T-helper 22 cell (primary cell): ENCODE results near the gene TOMM5.
"Not testable (repeated sequence)": the region's sequence is repeated elsewhere in the genome, so short reads cannot be mapped to it uniquely, and the experiment has no call there.

Experiments
- DNase-seq: peaks from one replicate; pipeline ENCODE4 v3.0.0-alpha.2; 2020; ENCODE audit warnings: low read depth

TOMM5 gene

DNA sequence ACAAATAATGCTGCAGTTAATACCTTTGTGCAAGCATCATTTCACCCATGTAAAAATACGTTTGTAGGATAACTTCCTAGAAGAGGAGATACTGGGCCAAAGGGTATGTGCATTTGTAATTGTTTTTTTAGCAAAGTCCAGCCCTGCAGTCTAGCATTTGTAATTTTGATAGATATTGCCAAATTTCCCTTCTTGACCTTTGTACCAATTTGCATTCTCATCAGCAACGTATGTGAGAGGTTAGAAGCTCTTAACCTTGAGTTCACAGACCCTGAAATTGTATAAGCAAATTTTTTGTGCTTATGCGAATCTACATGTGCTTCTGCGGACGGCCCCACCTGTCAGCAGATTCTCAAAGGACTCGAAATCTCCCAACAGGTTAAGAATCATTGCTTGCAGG, 18.6 kb upstream of the TOMM5 start:
- DNase-seq: no peak

DNA sequence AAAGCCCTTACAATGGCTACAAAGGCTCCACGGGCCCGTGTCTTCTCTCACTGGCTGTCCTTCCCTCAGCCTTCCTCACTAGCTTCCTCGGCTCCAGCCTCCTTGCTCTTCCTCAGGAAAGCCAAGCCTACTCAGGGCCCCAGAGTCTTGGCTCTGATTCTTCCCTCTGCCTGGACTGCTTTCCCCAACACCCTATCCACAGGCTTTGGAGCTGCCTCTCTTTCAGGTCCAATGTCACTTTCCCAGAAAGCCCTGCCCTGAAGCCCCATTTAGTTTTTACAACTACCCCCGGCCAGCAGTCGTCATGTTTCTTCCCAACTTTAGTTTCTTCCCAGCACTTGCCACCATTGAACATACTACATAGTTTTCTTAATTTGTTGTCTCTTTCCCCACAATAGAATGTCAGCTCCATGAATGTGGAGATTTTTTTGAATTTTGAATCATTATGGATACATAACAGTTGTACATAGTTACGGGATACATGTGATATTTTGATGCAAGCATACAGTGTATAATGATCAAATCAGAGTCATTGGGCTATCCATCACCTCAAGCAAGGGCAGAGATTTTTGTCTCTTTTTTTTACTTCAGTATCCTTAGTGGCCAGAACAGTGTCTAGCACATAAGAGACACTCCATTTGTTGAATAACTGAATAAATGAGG, 17.5 kb upstream of the TOMM5 start:
- DNase-seq: no peak

DNA sequence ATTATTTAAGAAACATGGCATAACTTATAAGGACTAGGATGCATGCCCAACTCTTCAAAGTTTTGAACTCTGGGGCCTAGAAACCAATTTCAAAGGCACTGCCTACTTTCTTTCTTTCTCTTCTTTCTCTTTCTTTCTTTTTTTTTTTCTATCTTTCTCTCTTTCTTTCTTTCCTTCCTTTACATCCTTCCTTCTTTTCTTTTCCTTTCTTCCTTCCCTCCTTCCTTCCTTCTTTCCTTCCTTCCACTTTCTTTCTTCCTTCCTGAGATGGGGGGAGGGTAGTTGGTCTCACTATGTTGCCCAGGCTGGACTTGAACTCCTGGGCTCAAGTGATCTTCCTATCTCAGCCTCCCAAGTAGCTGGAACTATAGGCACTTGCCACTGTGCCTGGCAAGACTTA, 15.9 kb upstream of the TOMM5 start:
- DNase-seq: no peak

DNA sequence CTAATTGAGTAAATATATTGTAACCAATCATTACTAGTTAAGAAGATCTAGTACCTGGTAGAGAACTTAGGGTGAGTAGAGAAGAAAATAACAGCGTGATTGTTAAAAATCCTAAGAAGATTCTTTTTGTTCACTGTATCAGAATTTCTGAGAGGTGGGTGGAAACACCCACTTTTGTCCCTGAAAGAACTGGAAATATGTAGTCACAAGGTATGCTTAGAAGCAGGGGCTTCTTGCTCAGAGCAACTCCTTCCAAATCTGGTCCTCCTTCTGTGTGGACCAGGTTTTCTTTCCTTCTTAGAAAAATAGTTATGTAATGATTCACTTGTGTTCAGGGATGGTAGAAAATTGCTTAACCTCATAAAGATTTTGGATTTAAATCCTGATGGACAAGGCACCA, 11.9 kb upstream of the TOMM5 start:
- DNase-seq: no peak

DNA sequence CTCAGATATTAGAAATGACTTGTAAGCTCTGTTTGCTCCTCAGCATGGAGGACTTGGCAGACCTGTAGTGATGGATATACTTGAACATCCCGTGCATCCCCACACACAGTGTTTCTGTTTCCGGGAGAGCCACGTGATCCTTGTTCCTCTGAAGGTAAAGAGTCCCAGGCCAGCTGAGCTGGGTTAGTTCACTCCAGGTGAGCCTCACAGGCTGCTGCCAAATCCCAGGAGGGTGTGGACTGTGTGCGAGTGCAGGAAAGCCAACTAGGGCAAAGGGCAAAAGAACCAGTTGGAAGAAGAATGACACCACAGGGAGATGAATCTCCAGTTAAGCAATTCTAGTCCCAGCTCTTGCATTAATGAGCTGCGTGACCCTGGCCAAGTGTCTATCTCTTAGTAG, 10.4 kb upstream of the TOMM5 start:
- DNase-seq: no peak

DNA sequence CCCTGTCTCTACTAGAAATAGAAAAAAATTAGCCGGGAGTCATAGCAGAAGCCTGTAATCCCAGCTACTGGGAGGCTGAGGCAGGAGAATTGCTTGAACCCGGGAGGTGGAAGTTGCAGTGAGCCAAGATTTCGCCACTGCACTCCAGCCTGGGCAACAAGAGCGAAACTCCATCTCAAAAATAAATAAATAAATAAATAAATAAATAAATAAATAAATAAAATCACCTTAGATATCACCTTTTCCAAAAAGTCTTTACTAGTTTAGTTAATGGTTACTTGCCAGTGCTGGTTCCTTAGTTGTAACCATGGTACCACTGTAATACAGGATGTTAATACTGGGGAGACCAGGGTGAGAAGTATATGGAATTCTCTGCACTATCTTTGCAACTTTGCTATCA, 9.7 kb upstream of the TOMM5 start:
- not testable (repeated sequence) for DNase-seq

DNA sequence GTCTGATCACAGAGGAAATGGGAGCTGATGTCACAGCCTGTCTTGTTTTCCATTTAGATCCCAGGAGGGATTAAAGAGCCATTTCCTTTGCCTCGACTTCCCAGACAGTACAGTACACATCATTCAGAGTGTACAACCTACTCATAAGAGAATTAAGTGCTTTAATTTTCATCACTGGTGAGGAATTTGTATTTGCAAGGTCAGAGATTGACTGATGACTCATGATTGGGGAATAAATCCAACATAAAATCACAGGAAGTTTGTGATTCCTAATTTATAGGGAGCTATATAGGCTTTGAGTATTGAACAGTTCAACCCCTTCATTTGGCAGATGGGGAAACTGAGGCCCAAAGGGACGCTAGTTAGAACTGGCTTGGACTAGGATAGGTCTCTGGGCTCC, 4.1 kb upstream of the TOMM5 start:
- DNase-seq: no peak

DNA sequence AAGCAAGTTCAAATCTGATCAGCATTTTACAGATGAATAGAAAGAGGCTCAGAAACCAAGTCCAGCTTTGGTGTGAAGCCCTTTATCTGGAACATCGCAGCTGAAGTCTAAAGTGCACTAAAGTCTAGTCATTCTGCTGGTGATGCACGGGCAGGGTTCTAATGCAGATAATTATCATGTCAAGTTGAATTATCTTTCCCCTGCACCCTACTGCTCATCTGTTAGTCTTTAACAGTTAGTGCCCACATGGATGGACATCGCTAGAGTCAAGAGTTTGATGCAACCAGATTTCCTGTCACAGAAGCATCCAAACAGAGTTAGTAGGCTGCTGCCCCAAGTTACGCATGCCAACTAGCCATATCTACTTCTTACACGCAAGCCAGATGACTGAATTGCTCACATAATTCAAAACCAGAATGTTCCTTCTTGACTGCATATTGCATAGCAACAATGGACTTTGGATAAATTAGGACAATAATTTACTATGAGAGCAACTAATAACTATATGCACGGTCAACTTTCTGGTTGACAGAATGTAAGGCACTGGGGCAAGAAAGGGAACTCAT, 1.6 kb upstream of the TOMM5 start:
- no peak for DNase-seq

DNA sequence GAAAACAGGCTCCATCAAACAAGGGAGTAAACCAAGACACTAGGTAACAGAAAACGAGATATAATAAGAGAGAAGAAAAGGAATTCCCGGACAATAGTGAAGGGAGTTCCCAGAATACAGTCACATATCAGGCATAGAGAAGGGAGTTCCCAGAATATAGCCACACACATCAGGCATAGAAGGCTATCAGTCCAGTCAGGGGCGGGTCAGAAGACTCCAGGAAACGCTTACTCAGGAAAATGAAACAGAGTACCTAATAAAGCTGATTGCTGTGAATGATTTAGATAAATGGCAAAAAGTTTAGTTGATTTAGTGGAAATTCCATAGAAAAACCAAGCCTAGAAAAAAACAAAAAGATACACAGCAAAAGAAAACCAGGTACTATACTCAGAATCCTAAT, 4.9 kb downstream of the TOMM5 start:
- no peak for DNase-seq

DNA sequence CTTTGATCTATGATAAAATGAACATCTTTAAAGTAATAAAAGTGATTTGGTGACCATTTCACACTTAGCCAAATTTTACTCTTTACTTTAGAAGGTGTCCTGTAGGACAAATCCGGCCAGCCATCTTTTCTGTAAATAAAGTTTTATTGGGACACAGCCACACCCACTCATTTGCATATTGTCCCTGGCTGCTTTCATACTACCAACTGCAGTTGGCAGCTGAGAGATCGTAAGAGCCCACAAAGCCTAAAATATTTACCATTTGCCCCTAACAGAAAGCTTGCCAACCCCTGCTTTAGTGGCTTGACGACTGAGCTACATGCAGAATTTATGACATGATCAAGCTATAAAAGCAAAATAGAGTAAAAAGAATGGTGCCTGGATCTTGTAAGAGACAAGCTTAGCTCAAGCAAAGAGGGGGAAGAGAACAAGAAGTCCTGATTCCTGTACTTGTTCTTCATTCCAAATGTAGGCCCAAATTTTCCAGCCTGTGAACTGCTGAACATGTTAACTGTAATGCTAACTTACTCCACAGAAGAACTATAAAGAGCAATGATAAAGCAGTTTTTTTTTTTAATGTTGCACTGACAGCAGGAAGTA, 8.8 kb downstream of the TOMM5 start:
- DNase-seq: no peak

DNA sequence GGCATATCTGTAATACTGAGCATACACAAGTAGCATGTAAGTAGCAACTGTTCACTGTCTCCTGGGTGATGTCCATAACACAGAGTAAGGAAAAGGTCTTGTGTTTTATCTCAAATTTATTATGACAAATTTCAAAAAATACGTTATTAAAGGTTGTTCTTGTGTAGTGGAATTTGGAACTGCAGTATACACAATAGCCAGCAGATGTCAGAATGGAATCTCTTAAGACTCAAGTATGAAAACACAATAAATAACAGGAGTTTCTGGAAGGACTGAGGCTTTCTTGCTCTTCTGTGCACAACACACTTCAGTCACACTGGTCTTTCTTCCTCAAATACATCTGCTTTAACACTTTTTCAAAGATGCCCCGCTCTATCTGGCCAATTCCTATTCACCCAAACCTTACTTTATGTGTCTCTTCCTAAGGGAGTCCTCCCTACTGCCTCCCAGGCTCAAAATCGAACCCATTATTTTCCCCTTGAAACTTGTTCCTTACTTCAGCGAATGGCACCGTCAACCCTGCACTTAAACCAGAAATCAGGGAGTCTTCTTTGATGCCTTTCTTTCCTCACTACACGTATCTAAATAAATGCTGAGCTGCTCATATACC, 9.7 kb downstream of the TOMM5 start:
- DNase-seq: no peak

DNA sequence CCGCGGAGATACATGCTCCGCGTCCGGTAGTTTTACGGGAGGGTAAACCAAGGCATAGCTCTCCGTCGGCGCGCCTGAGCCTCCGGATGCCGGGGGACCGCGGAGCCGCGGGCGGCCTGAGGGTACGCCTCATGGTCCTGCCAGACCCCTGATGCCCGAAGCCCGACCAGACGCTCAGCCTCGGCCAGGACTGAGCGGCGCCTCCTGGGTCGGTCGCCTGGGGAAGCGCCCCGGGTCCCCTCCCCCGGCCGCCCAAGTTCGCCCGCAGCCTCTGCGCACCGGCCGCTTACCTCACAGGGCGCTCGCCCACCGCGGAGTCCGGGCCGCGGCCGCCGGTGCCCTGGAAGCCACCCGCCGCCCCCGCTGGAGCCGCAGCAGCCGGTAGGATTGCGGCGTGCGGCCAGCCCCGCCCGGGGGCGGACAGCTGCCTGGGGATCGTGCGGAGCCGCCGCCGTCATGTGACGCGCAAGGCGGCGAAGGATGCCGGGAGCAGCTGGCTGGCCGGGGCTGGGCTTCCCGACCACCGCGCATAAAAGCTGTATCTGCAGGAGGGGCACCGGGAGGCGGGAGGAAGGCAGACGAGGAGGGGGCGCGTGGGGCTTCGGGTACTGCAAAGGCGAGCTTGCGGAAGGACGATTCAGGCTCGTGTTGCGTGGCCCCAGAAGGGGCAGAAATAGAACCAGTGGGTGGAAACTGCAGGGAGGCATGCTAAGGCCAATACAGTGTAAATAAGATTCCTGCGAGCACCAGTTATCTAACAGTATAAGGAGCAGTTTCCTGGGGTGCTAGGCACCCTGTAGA, 16.3 kb downstream of the TOMM5 start, which contains the start of gene FBXO10:
Gene FBXO10, minus strand, starts transcription at position 460 of the 801 bp plus-strand sequence. CDS start 34,612 bp downstream, outside the sequence.
- DNase-seq: peak; percentile 2

DNA sequence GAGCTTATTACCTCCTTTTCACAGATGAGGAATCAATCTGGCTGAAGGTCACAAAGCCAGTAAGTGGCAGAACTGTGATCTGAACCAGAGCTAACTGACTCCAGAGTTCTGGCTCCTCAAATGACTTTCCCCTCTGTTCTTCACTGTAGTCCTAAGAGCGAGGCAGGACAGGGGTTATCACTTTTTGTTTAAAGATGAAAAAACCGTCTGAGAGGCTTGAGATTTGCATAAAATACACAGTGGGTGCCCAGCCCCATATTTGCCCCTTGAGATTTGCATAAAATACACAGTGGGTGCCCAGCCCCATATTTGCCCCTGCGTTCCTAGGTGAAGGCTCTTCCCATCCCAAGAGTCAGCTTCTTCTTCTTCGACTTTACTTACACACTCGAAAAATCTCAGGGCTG, 16.9 kb downstream of the TOMM5 start:
- no peak for DNase-seq

DNA sequence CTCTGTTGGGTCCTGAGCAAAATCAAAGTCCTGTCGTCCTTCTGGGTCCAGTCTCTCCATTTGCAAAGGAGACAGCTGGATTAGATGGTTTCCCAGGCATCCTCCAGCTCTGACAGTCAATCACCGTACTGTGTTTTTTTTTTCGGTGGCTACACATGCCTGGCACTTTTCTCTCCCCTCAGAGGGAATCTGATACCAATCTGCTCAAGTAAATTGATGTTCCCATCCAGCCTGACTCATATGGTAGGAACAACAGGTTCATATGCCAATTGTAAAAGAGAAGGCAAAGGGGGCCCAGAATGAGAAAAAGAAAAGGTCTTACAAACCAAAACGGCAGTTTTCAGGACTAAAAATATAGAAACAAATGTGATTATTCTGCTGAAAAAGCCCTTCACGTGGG, 17.4 kb downstream of the TOMM5 start:
- no peak for DNase-seq

DNA sequence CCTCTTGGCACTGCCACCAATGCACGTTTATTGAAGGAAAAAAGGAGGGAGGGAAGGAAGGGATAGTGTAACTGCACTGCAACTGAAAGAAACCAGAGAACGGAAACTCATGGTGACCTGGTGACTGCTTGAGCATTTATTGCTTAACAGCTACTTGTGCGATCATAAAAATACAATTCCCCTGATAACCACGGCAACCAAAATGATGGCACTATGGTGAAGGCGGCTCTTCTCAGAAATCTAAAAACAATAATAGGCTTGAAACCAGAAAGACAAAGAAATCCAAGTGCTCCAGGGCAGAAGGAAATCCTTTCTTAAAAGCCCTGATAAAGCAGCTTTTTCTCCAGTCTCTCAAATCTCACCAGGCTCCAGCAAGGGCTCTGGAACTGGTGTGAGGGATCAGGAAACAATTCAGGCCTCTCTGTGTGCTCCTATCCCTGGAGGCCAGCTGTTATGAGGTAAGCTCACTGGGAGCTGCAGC, 18.1 kb downstream of the TOMM5 start:
- DNase-seq: no peak

DNA sequence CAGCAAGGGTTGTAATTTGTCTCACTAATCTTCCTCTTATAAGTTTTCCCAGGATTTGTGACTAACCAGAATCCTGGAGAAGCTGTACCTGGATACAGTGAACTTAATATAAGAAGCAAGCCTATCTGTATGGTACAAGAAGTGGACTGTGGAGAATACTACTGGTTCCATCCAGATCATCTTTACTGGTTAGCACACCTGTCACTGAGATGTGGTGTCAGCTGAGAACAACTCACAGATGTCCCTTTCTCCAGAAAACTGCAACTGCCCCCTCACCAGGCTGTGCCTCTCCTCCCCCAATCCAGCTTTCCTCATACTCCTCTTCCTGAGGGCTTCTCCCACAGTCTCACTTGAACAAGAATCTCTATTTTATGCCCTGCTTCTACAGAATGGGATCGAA, 21.1 kb downstream of the TOMM5 start:
- DNase-seq: no peak

DNA sequence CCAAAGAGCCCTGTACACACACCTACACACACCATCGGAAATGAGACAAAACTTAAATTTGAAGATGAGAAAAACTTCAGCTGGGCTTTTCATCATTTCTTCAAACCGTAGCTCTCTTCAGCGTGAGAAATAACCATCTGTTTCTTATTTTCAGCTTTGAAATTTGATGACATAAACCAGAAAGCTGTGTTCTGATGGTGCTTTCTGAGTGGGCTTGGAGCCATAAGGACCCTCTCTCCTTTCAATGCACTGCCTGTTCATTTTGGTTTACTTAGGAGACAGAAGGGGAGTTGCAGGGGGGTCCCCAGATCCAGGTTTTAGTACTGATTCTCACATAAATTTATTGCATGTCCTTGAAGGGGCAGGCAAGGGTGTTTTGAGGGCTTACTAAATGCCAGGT, 25.7 kb downstream of the TOMM5 start:
- no peak for DNase-seq

DNA sequence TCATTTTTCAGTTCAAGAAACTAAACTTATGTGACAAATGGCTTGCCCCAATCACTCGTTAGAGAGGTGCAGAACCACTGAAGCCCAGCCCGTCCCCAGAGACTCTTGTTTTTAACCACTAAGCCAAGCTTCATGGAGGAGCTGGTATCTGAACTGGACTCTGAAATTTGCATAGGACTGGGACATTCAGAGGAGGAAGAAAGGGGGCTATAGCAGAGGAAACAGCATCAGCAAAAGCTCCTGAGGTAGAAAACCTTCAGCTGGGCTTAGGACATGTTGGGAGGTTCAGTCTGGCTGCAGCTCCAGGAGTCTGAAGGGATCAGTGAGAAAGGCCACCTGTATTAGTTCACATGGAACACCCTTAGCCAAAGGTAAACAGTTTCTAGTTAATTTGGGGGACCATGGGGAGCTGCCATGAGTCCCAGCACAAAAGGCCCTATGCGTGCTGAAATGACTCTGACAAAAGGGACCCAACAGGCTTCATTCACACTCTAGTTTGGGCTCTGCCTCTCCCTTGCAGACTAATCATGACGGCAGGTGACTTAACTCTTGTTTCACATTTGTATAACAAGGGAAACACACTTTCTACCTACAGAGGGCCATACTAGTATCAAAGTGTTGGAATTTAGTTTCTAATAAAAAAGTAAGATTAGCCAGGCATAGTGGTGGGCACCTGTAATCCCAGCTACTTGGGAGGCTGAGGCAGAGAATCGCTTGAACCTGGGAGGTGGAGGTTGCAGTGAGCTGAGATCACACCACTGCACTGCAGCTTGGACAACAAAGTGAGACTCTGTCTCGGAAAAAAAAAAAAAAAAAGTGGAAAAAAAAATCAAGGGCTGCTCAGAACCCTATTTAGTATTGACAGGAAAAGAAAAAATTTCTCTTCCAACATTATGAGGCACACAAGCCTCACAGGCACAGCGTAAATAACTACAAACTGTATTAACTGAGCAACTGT, 26.5 kb downstream of the TOMM5 start:
- no peak for DNase-seq

DNA sequence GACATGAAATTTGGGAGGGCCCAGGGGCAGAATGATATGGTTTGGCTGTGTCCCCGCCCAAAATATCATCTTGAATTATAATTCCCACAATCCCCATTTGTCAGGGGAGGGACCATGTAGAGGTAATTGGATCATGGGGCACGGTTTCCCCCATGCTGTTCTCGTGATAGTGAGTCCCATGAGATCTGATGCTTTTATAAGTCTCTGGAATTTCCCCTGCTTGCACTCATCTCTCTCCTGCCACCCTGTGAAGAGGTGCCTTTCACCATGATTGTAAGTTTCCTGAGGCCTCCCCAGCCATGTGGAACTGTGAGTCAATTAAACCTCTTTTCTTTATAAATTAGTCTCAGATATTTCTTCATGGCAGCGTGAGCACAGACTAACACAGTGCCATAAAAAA, 27.5 kb downstream of the TOMM5 start:
- DNase-seq: no peak

DNA sequence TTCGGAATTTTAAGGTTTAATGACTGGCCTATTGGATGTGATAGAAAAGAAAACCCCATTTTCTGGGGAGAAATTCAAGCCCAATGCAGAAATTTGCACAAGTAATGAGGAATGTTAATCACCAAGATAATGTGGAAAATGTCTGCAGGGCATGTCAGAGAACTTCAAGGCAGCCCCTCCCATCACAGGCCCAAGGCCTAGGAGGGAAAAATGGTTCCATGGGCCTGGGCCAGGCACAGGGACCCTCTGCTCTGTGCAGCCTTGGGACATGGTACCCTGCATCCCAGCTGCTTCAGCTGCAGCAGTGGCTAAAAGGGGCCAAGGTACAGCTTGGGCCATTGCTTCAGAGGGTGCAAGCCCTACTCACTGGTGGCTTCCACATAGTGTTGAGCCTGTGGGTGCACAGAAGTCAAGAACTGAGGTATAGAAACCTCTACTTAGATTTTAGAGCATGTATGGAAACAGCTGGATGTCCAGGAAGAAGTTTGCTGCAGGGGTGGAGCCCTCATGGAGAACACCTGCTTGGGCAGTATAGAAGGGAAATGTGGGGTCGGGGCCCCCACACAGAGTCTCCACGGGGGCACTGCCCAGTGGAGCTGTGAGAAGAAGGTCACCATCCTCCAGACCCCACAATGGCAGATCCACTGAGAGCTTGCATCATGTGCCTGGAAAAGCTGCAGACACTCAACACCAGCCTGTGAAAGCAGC, 28.4 kb downstream of the TOMM5 start:
- no peak for DNase-seq

DNA sequence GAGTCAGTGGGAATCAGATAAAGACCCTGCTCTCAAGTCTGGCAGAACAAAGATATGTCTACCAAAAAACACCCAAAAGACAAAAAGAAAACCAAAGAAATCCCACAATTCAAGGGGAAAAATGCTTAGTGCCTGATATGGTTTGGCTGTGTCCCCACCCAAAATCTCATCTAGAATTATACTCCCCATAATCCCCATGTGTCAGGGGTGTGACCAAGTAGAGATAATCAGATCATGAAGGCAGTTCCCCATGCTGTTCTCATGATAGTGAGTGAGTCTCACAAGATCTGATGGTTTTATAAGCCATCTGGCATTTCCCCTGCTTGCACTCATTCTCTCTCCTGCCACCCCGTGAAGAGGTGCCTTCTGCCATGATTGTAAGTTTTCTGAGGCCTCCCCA, 29.6 kb downstream of the TOMM5 start:
- no peak for DNase-seq
